HL-60 (cell line): ENCODE data around the gene RAB3A.

Source experiments
- GABPA ChIP-seq: IDR thresholded peaks from 2 replicates; pipeline ENCODE4 v1.6.1; 2012; ENCODE audit warnings: low read depth
- POLR2AphosphoS5 ChIP-seq: IDR thresholded peaks from 2 replicates; pipeline ENCODE4 v1.6.1; 2012; ENCODE audit warnings: low read depth
- SPI1 ChIP-seq: IDR thresholded peaks from 2 replicates; pipeline ENCODE4 v1.6.1; 2012; ENCODE audit warnings: low read depth, mild to moderate bottlenecking, borderline replicate concordance
- TF ChIP-seq, protein P1 (sequence below): IDR thresholded peaks from one replicate; pipeline ENCODE4 v1.5.1; 2011; ENCODE audit warnings: low read length, control low read depth, inconsistent platforms; ENCODE audit not compliant: insufficient read depth
- TF ChIP-seq, protein P2 (sequence below): IDR thresholded peaks from 2 replicates; pipeline ENCODE4 v1.6.1; 2012; ENCODE audit warnings: low read depth; ENCODE audit not compliant: insufficient replicate concordance

- TF ChIP-seq, protein P1, sequence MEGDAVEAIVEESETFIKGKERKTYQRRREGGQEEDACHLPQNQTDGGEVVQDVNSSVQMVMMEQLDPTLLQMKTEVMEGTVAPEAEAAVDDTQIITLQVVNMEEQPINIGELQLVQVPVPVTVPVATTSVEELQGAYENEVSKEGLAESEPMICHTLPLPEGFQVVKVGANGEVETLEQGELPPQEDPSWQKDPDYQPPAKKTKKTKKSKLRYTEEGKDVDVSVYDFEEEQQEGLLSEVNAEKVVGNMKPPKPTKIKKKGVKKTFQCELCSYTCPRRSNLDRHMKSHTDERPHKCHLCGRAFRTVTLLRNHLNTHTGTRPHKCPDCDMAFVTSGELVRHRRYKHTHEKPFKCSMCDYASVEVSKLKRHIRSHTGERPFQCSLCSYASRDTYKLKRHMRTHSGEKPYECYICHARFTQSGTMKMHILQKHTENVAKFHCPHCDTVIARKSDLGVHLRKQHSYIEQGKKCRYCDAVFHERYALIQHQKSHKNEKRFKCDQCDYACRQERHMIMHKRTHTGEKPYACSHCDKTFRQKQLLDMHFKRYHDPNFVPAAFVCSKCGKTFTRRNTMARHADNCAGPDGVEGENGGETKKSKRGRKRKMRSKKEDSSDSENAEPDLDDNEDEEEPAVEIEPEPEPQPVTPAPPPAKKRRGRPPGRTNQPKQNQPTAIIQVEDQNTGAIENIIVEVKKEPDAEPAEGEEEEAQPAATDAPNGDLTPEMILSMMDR = no peak
- TF ChIP-seq, protein P2, sequence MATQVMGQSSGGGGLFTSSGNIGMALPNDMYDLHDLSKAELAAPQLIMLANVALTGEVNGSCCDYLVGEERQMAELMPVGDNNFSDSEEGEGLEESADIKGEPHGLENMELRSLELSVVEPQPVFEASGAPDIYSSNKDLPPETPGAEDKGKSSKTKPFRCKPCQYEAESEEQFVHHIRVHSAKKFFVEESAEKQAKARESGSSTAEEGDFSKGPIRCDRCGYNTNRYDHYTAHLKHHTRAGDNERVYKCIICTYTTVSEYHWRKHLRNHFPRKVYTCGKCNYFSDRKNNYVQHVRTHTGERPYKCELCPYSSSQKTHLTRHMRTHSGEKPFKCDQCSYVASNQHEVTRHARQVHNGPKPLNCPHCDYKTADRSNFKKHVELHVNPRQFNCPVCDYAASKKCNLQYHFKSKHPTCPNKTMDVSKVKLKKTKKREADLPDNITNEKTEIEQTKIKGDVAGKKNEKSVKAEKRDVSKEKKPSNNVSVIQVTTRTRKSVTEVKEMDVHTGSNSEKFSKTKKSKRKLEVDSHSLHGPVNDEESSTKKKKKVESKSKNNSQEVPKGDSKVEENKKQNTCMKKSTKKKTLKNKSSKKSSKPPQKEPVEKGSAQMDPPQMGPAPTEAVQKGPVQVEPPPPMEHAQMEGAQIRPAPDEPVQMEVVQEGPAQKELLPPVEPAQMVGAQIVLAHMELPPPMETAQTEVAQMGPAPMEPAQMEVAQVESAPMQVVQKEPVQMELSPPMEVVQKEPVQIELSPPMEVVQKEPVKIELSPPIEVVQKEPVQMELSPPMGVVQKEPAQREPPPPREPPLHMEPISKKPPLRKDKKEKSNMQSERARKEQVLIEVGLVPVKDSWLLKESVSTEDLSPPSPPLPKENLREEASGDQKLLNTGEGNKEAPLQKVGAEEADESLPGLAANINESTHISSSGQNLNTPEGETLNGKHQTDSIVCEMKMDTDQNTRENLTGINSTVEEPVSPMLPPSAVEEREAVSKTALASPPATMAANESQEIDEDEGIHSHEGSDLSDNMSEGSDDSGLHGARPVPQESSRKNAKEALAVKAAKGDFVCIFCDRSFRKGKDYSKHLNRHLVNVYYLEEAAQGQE = no peak
- TF ChIP-seq SPI1 (no peak), POLR2AphosphoS5 (peak; percentile 11; the same call in 1 of the 2 replicates), GABPA (no peak)
These were observed 11.0 kb downstream of the RAB3A start, which contains the start of gene MPV17L2 for GRCh38 chr19:18192673-18193387.
